GM23248 (cell line): ENCODE measurements around the gene BSG. TPM values are rescaled to one million over a fixed set of nuclear protein-coding genes. Genes with fewer than 3 reads are reported as not detected.
"Not testable (repeated sequence)": the region's sequence is repeated elsewhere in the genome, so short reads cannot be mapped to it uniquely, and the experiment has no call there.

Source experiments
- DNase-seq: peaks from one replicate; pipeline ENCODE4 v3.0.0-alpha.2; 2015
- H2AFZ ChIP-seq: fragments of 200-600 bp; sonication (generic); 2 replicates; pipeline ENCODE4 v1.6.1; 2016; ENCODE audit warnings: antibody characterized with exemption
- H3F3A ChIP-seq: fragments of 200-600 bp; sonication (generic); 2 replicates; pipeline ENCODE4 v1.6.1; 2016; ENCODE audit warnings: mild to moderate bottlenecking, antibody characterized with exemption, mixed run types; ENCODE audit not compliant: insufficient read depth
- H3K27ac ChIP-seq: fragments of 200-600 bp; sonication (generic); 2 replicates; pipeline ENCODE4 v1.5.1; 2016; ENCODE audit warnings: mild to moderate bottlenecking
- H3K27me3 ChIP-seq: fragments of 200-600 bp; sonication (generic); replicated peaks from 2 replicates; pipeline ENCODE4 v1.6.1; 2016; ENCODE audit warnings: mild to moderate bottlenecking; ENCODE audit not compliant: insufficient read depth
- H3K36me3 ChIP-seq: fragments of 200-600 bp; sonication (generic); 2 replicates; pipeline ENCODE4 v1.6.1; 2016; ENCODE audit warnings: low read depth, mild to moderate bottlenecking
- H3K4me1 ChIP-seq: fragments of 200-600 bp; sonication (generic); 2 replicates; pipeline ENCODE4 v1.6.1; 2016; ENCODE audit warnings: mild to moderate bottlenecking; ENCODE audit not compliant: insufficient read depth
- H3K4me2 ChIP-seq: fragments of 200-600 bp; sonication (generic); one replicate; pipeline ENCODE4 v1.6.1; 2016; ENCODE audit warnings: mild to moderate bottlenecking; ENCODE audit not compliant: unreplicated experiment
- H3K4me3 ChIP-seq: fragments of 200-600 bp; sonication (generic); 2 replicates; pipeline ENCODE4 v1.5.1; 2016; ENCODE audit warnings: mild to moderate bottlenecking
- H3K79me2 ChIP-seq: fragments of 200-600 bp; sonication (generic); 2 replicates; pipeline ENCODE4 v1.6.1; 2016; ENCODE audit warnings: mild to moderate bottlenecking; ENCODE audit not compliant: insufficient read depth
- H3K9ac ChIP-seq: fragments of 200-600 bp; sonication (generic); 2 replicates; pipeline ENCODE4 v1.6.1; 2016; ENCODE audit warnings: mild to moderate bottlenecking
- H3K9me2 ChIP-seq: fragments of 200-600 bp; sonication (generic); 2 replicates; pipeline ENCODE4 v1.6.1; 2016; ENCODE audit warnings: mixed run types, mild to moderate bottlenecking, moderate library complexity; ENCODE audit not compliant: insufficient read depth
- H3K9me3 ChIP-seq: fragments of 200-600 bp; sonication (generic); one replicate; pipeline ENCODE4 v1.6.1; 2017; ENCODE audit warnings: low read depth
- H4K20me1 ChIP-seq: fragments of 200-600 bp; sonication (generic); 2 replicates; pipeline ENCODE4 v1.6.0; 2016; ENCODE audit not compliant: insufficient read depth
- EZH2 ChIP-seq: fragments of 200-600 bp; sonication (generic); IDR thresholded peaks from 2 replicates; pipeline ENCODE4 v1.6.1; 2018; ENCODE audit warnings: antibody characterized with exemption, mild to moderate bottlenecking; ENCODE audit not compliant: insufficient read depth, poor library complexity, severe bottlenecking
- EZH2phosphoT487 ChIP-seq: fragments of 200-600 bp; sonication (generic); IDR thresholded peaks from 2 replicates; pipeline ENCODE4 v1.6.1; 2018; ENCODE audit warnings: antibody characterized with exemption, moderate library complexity, mild to moderate bottlenecking, low read depth; ENCODE audit not compliant: insufficient read depth
- WGBS, 2 experiments: methylation state at CpG; one replicate each; pipeline ENCODE4 v1.1.6; 2015 to 2017; ENCODE audit warnings: low lambda C conversion rate in 2 of 2, low coverage in 1 of 2; ENCODE audit errors: missing lambda C conversion rate in 2 of 2; 5-methylcytosine and 5-hydroxymethylcytosine counted together
- in situ Hi-C: fragments of 300-500 bp; cut with MboI; formaldehyde crosslinking; loops from 2 replicates; pipeline ENCODE4 v1.15.0; 2020
- polyA plus RNA-seq: library from polyadenylated mRNA; unstranded; fragments of >200 nt; fragmentation: Nextera tagmentation; extraction: Ambion mirVana; gene quantifications from 2 replicates; pipeline ENCODE4 v1.2.1, GENCODE V29; 2016
- total RNA-seq: library from RNA; depleted of rRNA; stranded (reverse); fragments of >200 nt; shearing (Covaris generic); gene quantifications from 2 replicates; pipeline ENCODE4 v1.2.3, GENCODE V29; 2014

BSG gene
- total and polyA plus RNA-seq, 2 experiments from 2014 or later: 939 to 955 TPM

GRCh38 chr19:604355-604754, 32.0 kb downstream of the BSG start:
- no peaks in the 10 kb centered on the region for H3K4me1 ChIP-seq
- no peaks in the 10 kb centered on the region for H3K27me3 ChIP-seq
- peak; percentile 30 for DNase-seq
- H3K36me3 ChIP-seq: no peaks in the 10 kb centered on the region
- TF ChIP-seq EZH2 (no peak), EZH2phosphoT487 (no peak)
- H3K4me2 ChIP-seq: no peak overlapping the region
- H3K9ac ChIP-seq: no peak overlapping the region
- no peak overlapping the region for H3K27ac ChIP-seq
- H2AFZ ChIP-seq: no peak overlapping the region
- H3K4me3 ChIP-seq: no peak overlapping the region
- 83 to 100% methylated on average over 2 to 11 of the region's 11 CpGs for whole genome bisulfite sequencing, 2 experiments
- H3K9me3 ChIP-seq: no peaks in the 10 kb centered on the region
- H3K9me2 ChIP-seq: no peaks in the 10 kb centered on the region
- no peaks in the 10 kb centered on the region for H4K20me1 ChIP-seq
- in situ Hi-C loops: no loop called here
- H3K79me2 ChIP-seq: no peaks in the 10 kb centered on the region
- no peaks in the 10 kb centered on the region for H3F3A ChIP-seq

GRCh38 chr19:605061-605971, 32.9 kb downstream of the BSG start:
- H3K79me2 ChIP-seq, H3K4me2 ChIP-seq, DNase-seq, H4K20me1 ChIP-seq, H3K4me3 ChIP-seq, H3K36me3 ChIP-seq, H3F3A ChIP-seq, H2AFZ ChIP-seq, H3K27me3 ChIP-seq, H3K4me1 ChIP-seq, in situ Hi-C loops, H3K9me2 ChIP-seq, H3K9me3 ChIP-seq, H3K9ac ChIP-seq, H3K27ac ChIP-seq: not testable (repeated sequence)
- 68 to 81% methylated on average over 9 to 32 of the region's 34 CpGs for WGBS, 2 experiments

GRCh38 chr19:607301-608154, 35.1 kb downstream of the BSG start:
- no peaks in the 10 kb centered on the region for H3K79me2 ChIP-seq
- no peak overlapping the region for H3K27ac ChIP-seq
- peaks cover 15% of the 10 kb centered on the region for H3K4me1 ChIP-seq
- no peaks in the 10 kb centered on the region for H4K20me1 ChIP-seq
- no peaks in the 10 kb centered on the region for H3K9me2 ChIP-seq
- no peaks in the 10 kb centered on the region for H3K36me3 ChIP-seq
- TF ChIP-seq EZH2phosphoT487 (no peak), EZH2 (no peak)
- no peak overlapping the region for H2AFZ ChIP-seq
- WGBS, 2 experiments: 86% methylated on average over 30 of the region's 30 CpGs
- no peak for DNase-seq
- H3K4me3 ChIP-seq: no peak overlapping the region
- H3K9me3 ChIP-seq: no peaks in the 10 kb centered on the region
- H3K9ac ChIP-seq: no peak overlapping the region
- in situ Hi-C loops: no loop called here
- no peaks in the 10 kb centered on the region for H3K27me3 ChIP-seq
- no peak overlapping the region for H3K4me2 ChIP-seq
- peaks cover 6% of the 10 kb centered on the region for H3F3A ChIP-seq

GRCh38 chr19:608155-609003, 36.0 kb downstream of the BSG start:
- Histone ChIP-seq H3K27me3 (no peaks in the 10 kb centered on the region), H4K20me1 (no peaks in the 10 kb centered on the region), H2AFZ (no peak overlapping the region), H3K9ac (no peak overlapping the region), H3K9me2 (no peaks in the 10 kb centered on the region), H3F3A (peaks cover 6% of the 10 kb centered on the region), H3K79me2 (no peaks in the 10 kb centered on the region), H3K4me1 (peaks cover 15% of the 10 kb centered on the region), H3K4me3 (no peak overlapping the region), H3K4me2 (no peak overlapping the region), H3K27ac (no peak overlapping the region), H3K36me3 (no peaks in the 10 kb centered on the region), H3K9me3 (no peaks in the 10 kb centered on the region)
- 77 to 85% methylated on average over 17 to 30 of the region's 30 CpGs for WGBS, 2 experiments
- in situ Hi-C loops: no loop called here
- DNase-seq: no peak
- TF ChIP-seq EZH2phosphoT487: no peak
- no peak for TF ChIP-seq EZH2
